Measurements from ENCODE around the gene PRR33. TPM values are rescaled to one million over a fixed set of nuclear protein-coding genes. Genes with fewer than 3 reads are reported as not detected.

PRR33 gene
- total and polyA plus RNA-seq, 2 donors (not counting 3 experiments of a cell fraction or from before 2014, with no cell fraction given) = not detected

DNA sequence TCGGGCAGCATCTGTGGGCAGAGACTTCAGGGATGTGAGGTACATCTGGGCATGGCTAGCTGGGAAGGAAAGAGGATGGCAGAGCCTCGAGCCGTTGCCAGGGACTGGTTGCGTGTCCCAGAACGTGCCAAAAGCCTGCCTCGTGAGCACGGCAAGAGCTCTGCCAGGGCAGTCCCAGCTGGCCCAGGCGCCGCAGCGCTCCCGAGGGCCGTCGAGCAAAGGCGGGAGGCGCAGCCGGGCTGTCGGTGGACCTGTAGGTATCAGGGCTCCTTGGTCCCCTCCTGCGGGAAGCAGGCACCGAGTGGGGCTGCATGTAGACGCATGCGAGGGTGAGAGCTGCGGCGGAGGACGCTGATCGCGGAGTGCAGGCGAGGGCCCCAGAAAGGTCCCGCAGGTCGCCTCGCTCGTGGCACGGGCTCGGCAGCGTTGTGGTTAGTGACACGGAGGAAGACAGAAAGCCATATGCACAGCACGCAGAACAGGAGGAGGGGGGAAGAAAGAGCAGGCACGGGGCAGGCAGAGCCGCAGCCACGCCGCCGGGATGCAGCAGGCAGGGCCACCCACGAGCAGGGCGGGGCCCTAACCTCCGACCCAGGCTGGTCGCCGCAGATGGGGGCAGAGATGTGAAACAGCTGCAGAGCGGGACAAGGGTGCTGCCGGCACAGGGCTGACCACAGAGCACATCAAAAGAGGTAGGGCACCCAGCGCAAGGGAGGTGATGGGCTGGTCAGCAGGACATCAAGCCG is 20.8 kb downstream of the PRR33 start:
- H3K27me3 ChIP-seq (ENCODE audit: control insufficient read depth in 2 of 2, insufficient read depth in 2 of 2, low read length in 2 of 2) = peaks cover 0 to 3% of the 10 kb centered on the region in 2 experiments
- no peaks in the 10 kb centered on the region for H3K9me1 ChIP-seq (replicated peaks; ENCODE audit: control insufficient read depth, extremely low read depth, insufficient read depth, low read length)
- TF ChIP-seq, protein P1, sequence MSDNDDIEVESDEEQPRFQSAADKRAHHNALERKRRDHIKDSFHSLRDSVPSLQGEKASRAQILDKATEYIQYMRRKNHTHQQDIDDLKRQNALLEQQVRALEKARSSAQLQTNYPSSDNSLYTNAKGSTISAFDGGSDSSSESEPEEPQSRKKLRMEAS (IDR thresholded peaks at IDR 0.05; ENCODE audit: insufficient read depth, insufficient read length) = no peak
- no peak for TF ChIP-seq MYC (IDR thresholded peaks at IDR 0.05; ENCODE audit: low read depth, low read length)
- no peak for TF ChIP-seq POLR2A (IDR thresholded peaks at IDR 0.05; ENCODE audit: low read depth, low read length)
- TF ChIP-seq POLR2AphosphoS5 (IDR thresholded peaks at IDR 0.05; ENCODE audit: insufficient read depth, low read depth, low read length) = no peak
- FAIRE-seq = no peak
- no peaks in the 10 kb centered on the region for H3K36me3 ChIP-seq (ENCODE audit: control insufficient read depth in 2 of 2, extremely low read depth in 1 of 2, insufficient read depth in 2 of 2, low read length in 2 of 2)
- H3K9ac ChIP-seq (replicated peaks; ENCODE audit: extremely low read depth, insufficient read depth, low read length) = no peak overlapping the region
- POLR2A ChIA-PET = no interaction called here
- dilution Hi-C loops (cut with MboI; ENCODE audit: extremely low pct_ligation_motif_present, low sequenced_read_pairs) = no loop called here
- H3K4me3 ChIP-seq (replicated peaks in 1 of 3; ENCODE audit: insufficient read depth in 1 of 3, low read depth in 1 of 3, low read length in 3 of 3) = no peak overlapping the region
- no peaks in the 10 kb centered on the region for H3K79me2 ChIP-seq (ENCODE audit: control insufficient read depth, insufficient read depth, low read length)
- no peak overlapping the region for H3K27ac ChIP-seq (ENCODE audit: insufficient read depth, low read depth, low read length)
- CTCF ChIA-PET = interaction anchor here (1.1 to 3.2 kb wide), 4 partner anchors 12 to 280 kb away, joined by 3 to 11 read pairs (median 6); no protein-coding TSS in a partner anchor
- no peak for DNase-seq (ENCODE audit: low read depth, low spot score)
- H3K4me1 ChIP-seq (ENCODE audit: control insufficient read depth, extremely low read depth, insufficient read depth, low read length) = no peaks in the 10 kb centered on the region
- no peaks in the 10 kb centered on the region for H3K9me3 ChIP-seq (replicated peaks; ENCODE audit: control insufficient read depth, insufficient read depth, low read length)
- intact Hi-C loops (cut with micrococcal nuclease) = no loop called here
- no peak overlapping the region for H2AFZ ChIP-seq (ENCODE audit: low read depth, low read length)
- H4K20me1 ChIP-seq (replicated peaks; ENCODE audit: control insufficient read depth, extremely low read depth, insufficient read depth, low read length) = no peaks in the 10 kb centered on the region
- H3K4me2 ChIP-seq (ENCODE audit: insufficient read depth, low read length) = no peak overlapping the region
- BruUV-seq (replicated peaks) = no TSS peak

DNA sequence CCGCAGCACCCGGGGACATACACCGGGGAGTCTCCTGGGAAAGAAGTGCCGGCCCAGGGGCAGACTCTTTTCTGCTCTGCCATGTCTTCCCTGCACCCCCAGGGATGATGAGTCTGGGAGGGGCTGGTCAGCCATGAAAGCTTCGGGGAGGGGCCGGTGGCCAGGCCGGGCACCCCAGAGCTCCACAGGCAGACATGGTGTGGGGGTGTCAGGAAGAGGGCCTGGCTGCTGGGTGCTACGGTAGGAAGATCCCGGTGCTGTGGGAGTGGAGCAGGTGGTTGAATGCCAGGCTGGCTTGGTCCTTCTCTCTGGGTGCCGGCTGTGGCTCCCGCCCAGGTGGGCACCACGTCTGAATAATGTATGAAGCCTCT is 21.4 kb downstream of the PRR33 start:
- Histone ChIP-seq H3K9me1 (replicated peaks; ENCODE audit: control insufficient read depth, extremely low read depth, insufficient read depth, low read length) (no peaks in the 10 kb centered on the region), H3K27me3 (ENCODE audit: control insufficient read depth in 2 of 2, insufficient read depth in 2 of 2, low read length in 2 of 2) (peaks cover 0 to 3% of the 10 kb centered on the region in 2 experiments), H3K4me2 (ENCODE audit: insufficient read depth, low read length) (no peak overlapping the region), H3K79me2 (ENCODE audit: control insufficient read depth, insufficient read depth, low read length) (no peaks in the 10 kb centered on the region), H3K9ac (replicated peaks; ENCODE audit: extremely low read depth, insufficient read depth, low read length) (no peak overlapping the region), H3K4me3 (replicated peaks in 1 of 3; ENCODE audit: insufficient read depth in 1 of 3, low read depth in 1 of 3, low read length in 3 of 3) (no peak overlapping the region), H3K36me3 (ENCODE audit: control insufficient read depth in 2 of 2, extremely low read depth in 1 of 2, insufficient read depth in 2 of 2, low read length in 2 of 2) (no peaks in the 10 kb centered on the region), H3K4me1 (ENCODE audit: control insufficient read depth, extremely low read depth, insufficient read depth, low read length) (no peaks in the 10 kb centered on the region), H2AFZ (ENCODE audit: low read depth, low read length) (no peak overlapping the region), H3K27ac (ENCODE audit: insufficient read depth, low read depth, low read length) (no peak overlapping the region), H3K9me3 (replicated peaks; ENCODE audit: control insufficient read depth, insufficient read depth, low read length) (no peaks in the 10 kb centered on the region), H4K20me1 (replicated peaks; ENCODE audit: control insufficient read depth, extremely low read depth, insufficient read depth, low read length) (no peaks in the 10 kb centered on the region)
- CTCF ChIA-PET = interaction anchor here (1.1 to 3.2 kb wide), 4 partner anchors 12 to 280 kb away, joined by 3 to 11 read pairs (median 6); no protein-coding TSS in a partner anchor
- no TSS peak for BruUV-seq (replicated peaks)
- POLR2A ChIA-PET = no interaction called here
- DNase-seq (ENCODE audit: low read depth, low spot score) (no peak), FAIRE-seq (no peak)
- intact Hi-C loops (cut with micrococcal nuclease) (no loop called here), dilution Hi-C loops (cut with MboI; ENCODE audit: extremely low pct_ligation_motif_present, low sequenced_read_pairs) (no loop called here)
- TF ChIP-seq EZH2 (IDR thresholded peaks at IDR 0.05; ENCODE audit: borderline replicate concordance, low read depth, low read length, severe bottlenecking) (no peak), POLR2AphosphoS5 (IDR thresholded peaks at IDR 0.05; ENCODE audit: insufficient read depth, low read depth, low read length) (no peak), MYC (IDR thresholded peaks at IDR 0.05; ENCODE audit: low read depth, low read length) (no peak), JUN (IDR thresholded peaks at IDR 0.05; ENCODE audit: borderline replicate concordance, insufficient read depth, insufficient read length, low read depth) (no peak), GATA2 (IDR thresholded peaks at IDR 0.05; ENCODE audit: insufficient read depth, insufficient read length, low read depth, low read length) (no peak), CTCF (IDR thresholded peaks at IDR 0.05; ENCODE audit: extremely low read depth in 1 of 2, insufficient read depth in 1 of 2, low read depth in 1 of 2, low read length in 2 of 2) (no peak), FOS (IDR thresholded peaks at IDR 0.05; ENCODE audit: borderline replicate concordance, insufficient read depth, low read length) (no peak), POLR2A (IDR thresholded peaks at IDR 0.05; ENCODE audit: low read depth, low read length) (no peak)
- TF ChIP-seq, protein P1 (IDR thresholded peaks at IDR 0.05; ENCODE audit: insufficient read depth, insufficient read length) = no peak
